Effector memory CD4-positive, alpha-beta T cell (primary cell): ENCODE measurements around the gene RPS6KA1.

Experiments used
- DNase-seq, 3 donors: peaks; one replicate each; pipeline ENCODE4 v3.0.0-alpha.2; 2020
- H3K27ac ChIP-seq: 2 replicates; pipeline ENCODE4 v1.7.0; 2013; ENCODE audit warnings: mild to moderate bottlenecking, low read length, moderate library complexity; ENCODE audit not compliant: insufficient read depth, poor library complexity, severe bottlenecking
- H3K27me3 ChIP-seq: replicated peaks from 2 replicates; pipeline ENCODE4 v1.7.0; 2013; ENCODE audit warnings: mild to moderate bottlenecking, low read length; ENCODE audit not compliant: insufficient read depth, control insufficient read depth, poor library complexity, severe bottlenecking
- H3K36me3 ChIP-seq: 2 replicates; pipeline ENCODE4 v1.7.0; 2013; ENCODE audit warnings: mild to moderate bottlenecking, low read length, moderate library complexity; ENCODE audit not compliant: control insufficient read depth, insufficient read depth
- H3K4me1 ChIP-seq: 2 replicates; pipeline ENCODE4 v1.7.0; 2013; ENCODE audit warnings: low read length, mild to moderate bottlenecking; ENCODE audit not compliant: control insufficient read depth, insufficient read depth, poor library complexity, severe bottlenecking
- H3K4me3 ChIP-seq: 2 replicates; pipeline ENCODE4 v1.7.0; 2013; ENCODE audit warnings: low read length, low read depth, mild to moderate bottlenecking; ENCODE audit not compliant: insufficient read depth, poor library complexity, severe bottlenecking
- H3K9me3 ChIP-seq: 2 replicates; pipeline ENCODE4 v1.7.0; 2013; ENCODE audit warnings: mild to moderate bottlenecking, low read length, moderate library complexity; ENCODE audit not compliant: control insufficient read depth

RPS6KA1 gene

GRCh38 chr1:26574018-26574417 is 44.5 kb downstream of the RPS6KA1 start:
- Histone ChIP-seq H3K36me3 (peaks cover 52% of the 10 kb centered on the region), H3K9me3 (no peaks in the 10 kb centered on the region), H3K27ac (no peak overlapping the region), H3K4me3 (no peak overlapping the region), H3K27me3 (no peaks in the 10 kb centered on the region), H3K4me1 (no peaks in the 10 kb centered on the region)
- DNase-seq = no peak

GRCh38 chr1:26574719-26575251 is 45.2 kb downstream of the RPS6KA1 start:
- Histone ChIP-seq H3K4me3 (no peak overlapping the region), H3K9me3 (no peaks in the 10 kb centered on the region), H3K36me3 (peaks cover 45% of the 10 kb centered on the region), H3K4me1 (no peaks in the 10 kb centered on the region), H3K27ac (no peak overlapping the region), H3K27me3 (no peaks in the 10 kb centered on the region)
- no peak for DNase-seq

- H3K4me3 ChIP-seq = no peak overlapping the region
- no peak overlapping the region for H3K27ac ChIP-seq
- DNase-seq = no peak
- H3K27me3 ChIP-seq = no peaks in the 10 kb centered on the region
- H3K36me3 ChIP-seq = peaks cover 45% of the 10 kb centered on the region
- no peaks in the 10 kb centered on the region for H3K4me1 ChIP-seq
- H3K9me3 ChIP-seq = no peaks in the 10 kb centered on the region
Measured at GRCh38 chr1:26575348-26575747, 45.8 kb downstream of the RPS6KA1 start.

GRCh38 chr1:26578167-26578566 is 48.6 kb downstream of the RPS6KA1 start:
- no peaks in the 10 kb centered on the region for H3K4me1 ChIP-seq
- H3K36me3 ChIP-seq = peaks cover 22% of the 10 kb centered on the region
- no peaks in the 10 kb centered on the region for H3K9me3 ChIP-seq
- no peaks in the 10 kb centered on the region for H3K27me3 ChIP-seq
- H3K4me3 ChIP-seq = no peak overlapping the region
- H3K27ac ChIP-seq = no peak overlapping the region
- DNase-seq = no peak

- Histone ChIP-seq H3K27ac (no peak overlapping the region), H3K4me3 (no peak overlapping the region), H3K36me3 (peaks cover 7% of the 10 kb centered on the region), H3K9me3 (no peaks in the 10 kb centered on the region), H3K4me1 (no peaks in the 10 kb centered on the region), H3K27me3 (no peaks in the 10 kb centered on the region)
- no peak for DNase-seq
Measured at GRCh38 chr1:26579681-26580111, 50.1 kb downstream of the RPS6KA1 start.

GRCh38 chr1:26580116-26580515 is 50.6 kb downstream of the RPS6KA1 start:
- Histone ChIP-seq H3K27me3 (no peaks in the 10 kb centered on the region), H3K36me3 (peaks cover 3% of the 10 kb centered on the region), H3K9me3 (no peaks in the 10 kb centered on the region), H3K4me3 (no peak overlapping the region), H3K27ac (no peak overlapping the region), H3K4me1 (no peaks in the 10 kb centered on the region)
- DNase-seq = no peak

GRCh38 chr1:26581287-26581651 is 51.7 kb downstream of the RPS6KA1 start:
- no peak overlapping the region for H3K27ac ChIP-seq
- DNase-seq = no peak
- no peaks in the 10 kb centered on the region for H3K27me3 ChIP-seq
- no peaks in the 10 kb centered on the region for H3K4me1 ChIP-seq
- no peak overlapping the region for H3K4me3 ChIP-seq
- H3K36me3 ChIP-seq = no peaks in the 10 kb centered on the region
- H3K9me3 ChIP-seq = no peaks in the 10 kb centered on the region

- Histone ChIP-seq H3K9me3 (no peaks in the 10 kb centered on the region), H3K4me3 (no peak overlapping the region), H3K27ac (no peak overlapping the region), H3K27me3 (no peaks in the 10 kb centered on the region), H3K4me1 (no peaks in the 10 kb centered on the region), H3K36me3 (no peaks in the 10 kb centered on the region)
- DNase-seq = no peak
Measured at GRCh38 chr1:26582053-26582835, 52.7 kb downstream of the RPS6KA1 start.

GRCh38 chr1:26582836-26583460 is 53.4 kb downstream of the RPS6KA1 start:
- Histone ChIP-seq H3K9me3 (no peaks in the 10 kb centered on the region), H3K36me3 (no peaks in the 10 kb centered on the region), H3K4me1 (no peaks in the 10 kb centered on the region), H3K27ac (no peak overlapping the region), H3K27me3 (no peaks in the 10 kb centered on the region), H3K4me3 (no peak overlapping the region)
- DNase-seq = no peak
